GM19193 (cell line): ENCODE measurements around the gene TAS2R46.
"Not testable (repeated sequence)": the region's sequence is repeated elsewhere in the genome, so short reads cannot be mapped to it uniquely, and the experiment has no call there.

Experiments
- POLR2A ChIP-seq: IDR thresholded peaks from 4 replicates; pipeline ENCODE4 v1.6.1; 2011; ENCODE audit not compliant: insufficient read depth, insufficient read length; ENCODE audit errors: extremely low read depth

The TAS2R46 gene, protein sequence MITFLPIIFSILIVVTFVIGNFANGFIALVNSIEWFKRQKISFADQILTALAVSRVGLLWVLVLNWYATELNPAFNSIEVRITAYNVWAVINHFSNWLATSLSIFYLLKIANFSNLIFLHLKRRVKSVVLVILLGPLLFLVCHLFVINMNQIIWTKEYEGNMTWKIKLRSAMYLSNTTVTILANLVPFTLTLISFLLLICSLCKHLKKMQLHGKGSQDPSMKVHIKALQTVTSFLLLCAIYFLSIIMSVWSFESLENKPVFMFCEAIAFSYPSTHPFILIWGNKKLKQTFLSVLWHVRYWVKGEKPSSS

DNA sequence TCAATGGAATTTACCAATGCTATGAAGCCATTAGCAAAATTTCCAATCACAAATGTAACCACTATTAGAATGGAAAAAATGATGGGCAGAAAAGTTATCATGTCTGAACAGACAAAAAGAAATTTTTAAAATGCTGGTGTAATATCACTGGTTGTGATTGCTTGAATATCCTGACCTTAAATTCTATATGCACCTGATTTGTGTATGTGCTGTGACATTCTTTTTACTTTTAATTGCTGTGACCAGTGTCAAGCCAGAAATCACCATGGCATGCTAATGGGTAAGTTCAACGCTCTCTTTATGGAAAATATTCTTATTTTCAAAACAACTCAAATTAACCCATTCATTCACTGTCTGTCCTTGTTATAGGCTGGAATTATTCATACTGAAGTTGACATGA, at the start of gene TAS2R46:
Gene TAS2R46 (minus strand): TSS at position 101 of the 400 bp plus-strand sequence. CDS start 0 bp downstream, at position 101.
- not testable (repeated sequence) for TF ChIP-seq POLR2A

DNA sequence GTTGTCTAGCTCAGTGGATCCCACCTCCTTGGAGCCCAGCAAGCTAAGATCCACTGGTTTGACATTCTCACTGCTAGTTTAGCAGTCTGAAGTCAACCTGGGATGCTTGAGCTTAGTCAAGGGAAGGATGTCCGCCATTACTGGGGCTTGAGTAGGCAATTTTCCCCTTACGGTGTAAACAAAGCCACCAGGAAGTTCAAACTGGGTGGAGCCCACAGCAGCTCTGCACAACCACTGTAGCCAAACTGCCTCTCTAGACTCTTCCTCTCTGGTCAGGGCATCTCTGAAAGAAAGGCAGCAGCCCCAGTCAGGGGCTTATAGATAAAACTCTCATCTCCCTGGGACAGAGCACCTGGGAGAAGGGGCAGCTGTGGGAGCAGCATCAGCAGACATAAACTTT, 46.8 kb upstream of the TAS2R46 start:
- no peak for TF ChIP-seq POLR2A

DNA sequence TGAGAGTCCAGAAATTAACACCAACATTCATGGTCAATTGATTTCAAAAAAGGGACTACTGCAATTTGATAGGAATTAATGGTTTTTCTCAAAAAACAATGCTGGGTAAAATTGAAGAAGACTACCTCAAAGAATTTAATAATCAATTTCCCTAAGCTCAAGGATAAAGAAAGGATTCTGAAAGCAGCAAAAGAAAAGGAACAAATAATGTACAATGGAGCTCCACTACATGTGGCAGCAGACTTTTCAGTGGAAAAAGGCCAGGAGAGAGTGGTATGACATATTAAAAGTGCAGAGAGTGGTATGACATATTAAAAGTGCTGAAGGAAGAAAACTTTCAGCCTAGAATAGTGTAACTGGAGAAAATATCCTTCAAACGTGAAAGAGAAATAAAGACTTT, 45.6 kb upstream of the TAS2R46 start:
- no peak for TF ChIP-seq POLR2A

DNA sequence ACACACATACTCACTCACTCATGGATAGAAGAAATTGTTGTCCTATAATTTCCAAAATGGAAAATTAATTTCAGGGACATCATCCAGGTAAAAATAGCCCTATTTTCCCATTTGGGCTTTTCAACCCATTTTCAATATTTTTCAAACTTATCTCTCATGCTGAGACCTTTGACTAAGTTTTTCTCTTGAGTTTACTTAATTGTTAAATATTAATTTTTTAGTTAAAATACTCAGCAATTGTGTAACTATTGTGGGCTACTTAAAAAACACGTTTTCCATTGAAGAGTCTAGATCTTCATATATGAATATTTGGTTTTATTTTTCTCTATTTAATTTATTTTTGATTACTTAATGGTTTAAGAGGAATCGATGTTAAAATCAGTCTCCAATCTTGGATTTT, 44.2 kb upstream of the TAS2R46 start:
- TF ChIP-seq POLR2A: no peak

DNA sequence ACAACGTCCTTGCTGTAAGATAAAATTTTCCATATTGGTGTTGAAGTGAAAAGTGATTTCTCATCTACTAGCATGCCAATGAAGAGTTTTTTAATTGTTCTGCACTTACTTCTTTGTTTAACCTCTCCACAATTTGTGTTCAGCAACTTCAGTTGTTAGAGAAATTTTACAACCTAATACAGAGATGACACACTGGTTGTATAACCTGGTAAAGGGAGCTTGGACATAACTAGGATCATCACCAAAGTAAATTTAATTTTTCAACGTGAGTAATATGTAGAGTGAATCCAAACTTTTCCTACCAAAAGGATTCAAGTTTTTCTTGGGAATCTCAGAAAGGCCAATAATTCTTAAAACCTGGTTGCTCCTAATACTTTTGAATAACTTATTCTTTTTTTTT, 43.5 kb upstream of the TAS2R46 start:
- no peak for TF ChIP-seq POLR2A

DNA sequence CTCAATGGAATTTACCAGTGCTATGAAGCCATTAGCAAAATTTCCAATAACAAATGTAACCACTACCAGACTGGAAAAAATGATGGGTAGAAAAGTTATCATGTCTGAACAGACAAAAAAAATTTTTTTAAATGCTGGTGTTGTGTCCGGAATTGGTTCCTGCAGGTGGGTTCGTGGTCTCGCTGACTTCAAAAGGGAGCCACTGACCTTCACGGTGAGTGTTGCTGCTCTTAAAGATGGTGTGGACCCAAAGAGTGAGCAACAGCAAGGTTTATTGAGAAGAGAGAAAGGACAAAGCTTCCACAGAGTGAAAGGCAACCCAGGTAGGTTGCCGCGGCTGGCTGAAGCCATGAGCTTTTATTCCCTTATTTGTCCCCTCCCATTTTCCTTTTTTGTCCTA, 30.0 kb upstream of the TAS2R46 start, which contains the start of gene TAS2R43:
Gene TAS2R43 (minus strand): TSS at position 186 of the 400 bp plus-strand sequence. CDS start 84 bp downstream, at position 102.
- TF ChIP-seq POLR2A: no peak

DNA sequence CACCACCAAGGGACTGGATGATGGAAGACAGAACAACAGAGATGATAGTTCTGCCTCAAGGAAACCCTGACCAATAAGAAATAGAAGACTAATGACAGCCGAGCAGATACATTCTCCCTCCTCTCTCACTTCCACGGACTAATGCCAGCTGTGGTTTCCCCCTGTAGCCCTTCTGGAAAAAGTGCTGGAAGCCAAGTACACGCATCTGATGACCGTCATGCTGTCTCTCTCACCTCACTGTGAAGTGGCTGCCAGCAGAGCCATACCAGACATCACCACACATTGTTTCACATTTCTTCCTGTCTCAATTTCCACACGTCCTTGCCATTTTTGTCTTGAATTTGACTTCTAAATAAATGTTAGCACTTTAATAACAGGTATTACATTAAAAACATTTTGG, 27.2 kb upstream of the TAS2R46 start:
- no peak for TF ChIP-seq POLR2A

DNA sequence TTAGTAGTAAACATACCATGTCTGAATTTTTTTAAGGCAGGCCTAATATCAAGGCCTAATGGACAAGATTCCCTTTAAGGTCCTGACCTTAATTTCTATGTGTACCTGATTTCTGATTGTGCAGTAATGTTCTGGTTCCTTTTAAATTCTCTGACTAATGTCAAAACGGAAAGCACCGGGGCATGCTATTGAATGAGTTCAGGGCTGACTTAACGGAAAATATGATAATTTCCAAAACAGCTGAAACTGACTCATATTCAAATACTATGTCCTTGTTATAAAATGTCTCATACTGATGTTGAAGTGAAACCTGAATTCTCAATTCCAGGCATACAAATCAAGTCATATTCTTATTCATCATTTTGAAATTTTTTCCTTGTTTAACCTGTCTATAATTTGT, 23.3 kb upstream of the TAS2R46 start:
- no peak for TF ChIP-seq POLR2A

DNA sequence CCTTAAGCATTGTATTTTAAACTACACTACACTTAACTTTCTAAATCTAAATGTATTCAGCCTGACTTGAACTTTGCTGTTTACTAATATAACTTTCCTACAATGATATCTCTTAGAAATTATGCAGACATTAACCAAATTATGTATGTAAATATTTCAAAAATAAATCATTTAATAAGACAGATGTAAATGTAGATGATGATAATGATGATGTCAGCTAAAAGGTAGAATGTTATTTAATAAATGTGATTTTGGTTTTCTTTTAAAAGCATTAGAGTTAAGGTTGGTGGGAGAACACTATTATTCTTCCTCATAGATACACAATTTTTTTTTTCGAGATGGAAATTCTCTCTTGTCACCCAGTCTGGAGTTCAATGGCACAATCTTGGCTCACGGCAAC, 19.9 kb upstream of the TAS2R46 start:
- no peak for TF ChIP-seq POLR2A

DNA sequence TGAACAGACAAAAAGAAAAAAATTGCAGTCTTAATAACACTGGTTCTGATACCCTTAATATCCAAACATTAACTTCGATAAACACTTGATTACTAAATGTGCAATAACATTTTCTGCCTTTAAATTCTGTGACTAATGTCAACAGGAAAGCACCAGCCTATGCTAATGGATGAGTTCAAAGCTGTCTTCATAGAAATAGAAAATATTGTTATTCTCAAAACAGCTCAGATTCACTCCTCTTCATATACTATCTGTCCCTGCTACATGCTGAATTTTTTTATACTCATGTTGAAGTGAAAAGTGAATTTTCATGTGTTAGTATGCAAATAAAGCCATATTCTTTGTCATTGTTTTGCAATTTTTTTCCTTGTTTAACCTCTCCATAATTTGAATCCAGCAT, 16.2 kb upstream of the TAS2R46 start:
- TF ChIP-seq POLR2A: no peak

DNA sequence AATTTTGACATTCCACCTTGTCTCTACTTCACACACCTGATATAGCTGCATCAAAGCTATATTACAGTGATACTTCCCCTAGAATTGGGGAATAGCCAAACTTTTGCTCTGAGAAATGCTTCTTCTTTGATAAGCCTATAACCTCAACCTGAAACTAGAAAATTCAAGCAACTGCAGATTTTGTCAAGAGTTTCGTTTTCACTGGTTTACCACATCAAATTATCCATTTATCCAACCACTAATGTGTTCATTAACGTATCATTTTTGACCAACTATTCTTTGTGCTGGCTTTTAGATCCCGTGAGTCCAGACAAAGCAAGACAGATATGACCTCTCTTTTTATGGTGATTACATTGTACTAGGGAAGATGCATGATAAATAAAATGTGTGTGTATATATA, 13.5 kb upstream of the TAS2R46 start:
- TF ChIP-seq POLR2A: no peak

DNA sequence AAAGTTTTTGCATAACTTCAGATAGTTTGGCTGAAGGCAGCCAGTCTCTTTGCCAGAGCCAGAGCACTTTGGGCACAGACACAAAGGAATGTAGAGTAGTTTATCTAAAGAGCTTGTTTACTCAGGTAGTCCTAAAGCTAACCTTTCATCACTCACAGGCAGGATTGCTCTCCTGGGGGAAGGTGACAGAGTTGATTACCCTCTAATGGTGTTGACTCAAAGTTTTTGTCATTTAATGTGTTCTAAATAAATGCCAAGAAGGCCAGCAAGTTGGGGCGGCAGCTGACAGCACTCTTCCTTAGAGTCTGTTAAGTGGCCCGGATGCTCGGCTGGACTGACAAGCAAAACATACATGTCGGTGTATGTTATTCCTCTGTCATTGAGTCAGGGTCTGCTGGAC, 9.3 kb upstream of the TAS2R46 start:
- TF ChIP-seq POLR2A: no peak

DNA sequence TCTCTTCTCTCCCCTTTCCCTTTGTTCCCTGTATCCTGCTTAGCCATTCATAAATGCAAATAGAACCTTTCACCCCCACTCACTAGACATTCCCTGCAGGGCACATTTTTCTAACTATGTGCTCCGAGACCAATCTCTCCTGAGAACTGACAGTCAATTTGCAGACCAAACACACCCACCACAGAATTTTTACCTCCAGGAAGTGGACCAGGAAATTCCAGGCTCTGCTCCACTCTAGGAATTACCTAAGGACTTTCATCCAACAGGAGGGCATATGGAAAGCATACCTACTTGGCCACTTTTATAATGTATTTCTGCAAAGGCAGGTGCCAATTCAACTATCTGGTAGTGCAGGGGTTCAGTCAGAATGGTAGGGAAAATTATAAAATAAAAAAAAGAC, 8.9 kb upstream of the TAS2R46 start:
- TF ChIP-seq POLR2A: no peak

DNA sequence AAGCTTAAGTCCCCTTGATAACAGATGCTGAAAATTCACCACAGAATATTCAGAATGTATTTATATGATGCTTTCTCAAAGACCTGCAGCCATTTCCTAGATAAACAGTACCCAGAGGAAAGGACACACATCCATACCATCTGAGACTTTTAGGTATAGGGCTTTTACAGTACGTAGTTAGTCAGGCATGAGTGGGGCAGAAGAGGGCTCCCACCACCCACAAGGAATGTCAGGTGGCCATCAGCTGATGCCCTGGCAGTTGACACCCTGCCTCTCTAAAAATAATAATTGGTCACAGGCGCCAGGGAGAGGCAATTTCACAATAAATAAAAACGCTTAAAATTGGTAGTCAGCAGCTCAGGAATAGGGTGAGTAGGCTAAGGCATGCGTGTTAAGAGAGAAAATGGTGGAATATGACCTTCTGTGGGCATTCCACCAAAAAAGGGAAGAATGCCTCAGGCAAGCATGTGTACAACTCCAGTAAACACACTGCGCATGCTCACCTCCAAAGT, 7.8 kb upstream of the TAS2R46 start:
- TF ChIP-seq POLR2A: no peak

DNA sequence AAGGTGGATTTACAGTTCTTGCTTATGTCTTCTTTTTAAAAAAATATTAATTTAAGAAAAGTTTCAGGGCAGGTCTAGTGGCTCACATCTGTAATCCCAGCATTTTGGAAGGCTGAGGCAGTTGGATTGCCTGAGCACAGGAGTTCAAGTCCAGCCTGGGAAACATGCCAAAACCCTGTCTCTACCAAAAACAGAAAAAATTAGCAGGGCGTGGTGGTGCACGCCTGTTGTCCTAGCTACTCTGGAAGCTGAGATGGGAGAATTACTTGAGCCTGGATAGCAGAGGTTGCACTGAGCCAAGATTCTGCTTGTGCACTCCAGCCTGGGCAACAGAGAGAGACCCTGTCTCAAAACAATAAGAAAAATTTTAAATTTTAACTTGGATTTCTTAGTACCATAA, 5.4 kb upstream of the TAS2R46 start:
- TF ChIP-seq POLR2A: no peak

DNA sequence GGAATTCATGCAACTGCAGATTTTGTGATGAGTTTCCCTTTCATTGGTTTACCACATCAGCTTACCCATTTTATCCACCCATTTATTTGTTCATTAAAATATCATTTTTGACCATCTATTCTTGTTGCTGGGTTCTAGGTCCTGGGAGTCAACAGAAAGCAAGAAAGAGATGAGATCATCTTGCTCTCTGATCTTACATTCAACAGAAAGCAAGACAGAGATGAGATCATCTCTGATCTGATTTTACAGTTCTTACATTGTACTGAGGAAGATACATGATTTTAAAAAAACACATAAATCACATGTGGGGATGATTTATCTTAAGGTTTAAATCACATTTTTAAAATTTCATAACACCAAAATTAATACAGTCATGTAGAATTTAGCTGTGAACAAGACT, 2.3 kb downstream of the TAS2R46 start:
- no peak for TF ChIP-seq POLR2A
